PC-3 (cell line): ENCODE data around the gene KCNQ1. TPM values are rescaled to one million over a fixed set of nuclear protein-coding genes. Genes with fewer than 3 reads are reported as not detected.

ENCODE experiments used
- ATAC-seq: fragments of 200-7000 bp; cut with Tn5 transposase; 2 replicates; pipeline ENCODE4 v1.9.1; 2020; ENCODE audit warnings: mild to moderate bottlenecking, moderate library complexity
- BruUV-seq: library from RNA; stranded (reverse); fragments of 400-500 nt; replicated peaks from 2 replicates; lab custom pipeline; 2021; lab: Mats Ljungman, UMichigan
- CTCF ChIA-PET: fragments of 300-600 bp; sonication (Branson Sonifier 250); formaldehyde crosslinking; loops from one replicate; lab custom pipeline; 2022; ENCODE audit warnings: antibody characterized with exemption; lab: Charles Lee
- POLR2A ChIA-PET: fragments of 300-600 bp; sonication (Branson Sonifier 250); formaldehyde crosslinking; loops from one replicate; lab custom pipeline; 2022; ENCODE audit warnings: antibody characterized with exemption; ENCODE audit not compliant: unreplicated experiment; lab: Charles Lee
- DNase-seq: peaks from one replicate; pipeline ENCODE4 v3.0.0-alpha.2; 2015
- H2AFZ ChIP-seq: fragments of 300-600 bp; sonication (generic); 2 replicates; pipeline ENCODE4 v1.6.0; 2016; ENCODE audit warnings: antibody characterized with exemption, low read length
- H3F3A ChIP-seq: fragments of 300-600 bp; sonication (generic); one replicate; pipeline ENCODE4 v1.6.0; 2017; ENCODE audit warnings: antibody characterized with exemption, low read length, control low read depth, mild to moderate bottlenecking; ENCODE audit not compliant: unreplicated experiment
- H3K27ac ChIP-seq: fragments of 300-600 bp; sonication (generic); 2 replicates; pipeline ENCODE4 v1.5.1; 2016; ENCODE audit warnings: mild to moderate bottlenecking, low read length
- H3K27me3 ChIP-seq: fragments of 300-600 bp; sonication (generic); 2 replicates; pipeline ENCODE4 v1.6.1; 2016; ENCODE audit warnings: low read length, mixed read lengths
- H3K36me3 ChIP-seq: fragments of 300-600 bp; sonication (generic); 2 replicates; pipeline ENCODE4 v1.6.1; 2016; ENCODE audit warnings: low read depth, mixed run types, low read length, mixed read lengths
- H3K4me1 ChIP-seq: fragments of 300-600 bp; sonication (generic); 2 replicates; pipeline ENCODE4 v1.5.1; 2016; ENCODE audit warnings: low read length; ENCODE audit not compliant: insufficient read depth
- H3K4me2 ChIP-seq: fragments of 300-600 bp; sonication (generic); 2 replicates; pipeline ENCODE4 v1.6.0; 2016; ENCODE audit warnings: low read length
- H3K4me3 ChIP-seq: fragments of 300-600 bp; sonication (generic); 2 replicates; pipeline ENCODE4 v1.5.1; 2016; ENCODE audit warnings: mild to moderate bottlenecking, low read length, mixed read lengths
- H3K79me2 ChIP-seq: fragments of 300-600 bp; sonication (generic); 2 replicates; pipeline ENCODE4 v1.6.1; 2017; ENCODE audit warnings: low read length, mixed read lengths
- H3K9ac ChIP-seq: fragments of 300-600 bp; sonication (generic); 2 replicates; pipeline ENCODE4 v1.6.0; 2016; ENCODE audit warnings: mild to moderate bottlenecking, low read length
- H3K9me2 ChIP-seq: fragments of 300-600 bp; sonication (generic); replicated peaks from 2 replicates; pipeline ENCODE4 v1.6.1; 2016; ENCODE audit warnings: mixed run types, low read length, mixed read lengths
- H3K9me3 ChIP-seq: fragments of 300-600 bp; sonication (generic); 2 replicates; pipeline ENCODE4 v1.6.1; 2016; ENCODE audit warnings: low read length, mixed read lengths
- H4K20me1 ChIP-seq: fragments of 300-600 bp; sonication (generic); 2 replicates; pipeline ENCODE4 v1.6.1; 2016; ENCODE audit warnings: low read length, mixed read lengths
- EZH2 ChIP-seq: fragments of 300-600 bp; sonication (generic); IDR thresholded peaks from one replicate; pipeline ENCODE4 v1.6.1; 2017; ENCODE audit warnings: antibody characterized with exemption, mild to moderate bottlenecking, low read length; ENCODE audit not compliant: unreplicated experiment
- EZH2phosphoT487 ChIP-seq: fragments of 300-600 bp; sonication (generic); IDR thresholded peaks from 2 replicates; pipeline ENCODE4 v1.6.1; 2018; ENCODE audit warnings: mild to moderate bottlenecking, antibody characterized with exemption, low read length, borderline replicate concordance
- intact Hi-C: fragments of 100-400 bp; cut with micrococcal nuclease; formaldehyde crosslinking; loops from 2 replicates; pipeline ENCODE4 v1.9.0; 2023
- total RNA-seq: library from RNA; depleted of rRNA; stranded (reverse); fragments of >200 nt; gene quantifications from 2 replicates; pipeline ENCODE4 v1.2.3, GENCODE V29; 2014
- TF ChIP-seq, protein P1 (sequence below): fragments of 300-600 bp; sonication (generic); conservative IDR thresholded peaks from 2 replicates; pipeline ENCODE4 v1.5.1; 2017; ENCODE audit warnings: antibody characterized with exemption, low read depth, mild to moderate bottlenecking, low read length

The KCNQ1 gene
- total RNA-seq, 1 experiment from 2014 or later, result 0.40 TPM

DNA sequence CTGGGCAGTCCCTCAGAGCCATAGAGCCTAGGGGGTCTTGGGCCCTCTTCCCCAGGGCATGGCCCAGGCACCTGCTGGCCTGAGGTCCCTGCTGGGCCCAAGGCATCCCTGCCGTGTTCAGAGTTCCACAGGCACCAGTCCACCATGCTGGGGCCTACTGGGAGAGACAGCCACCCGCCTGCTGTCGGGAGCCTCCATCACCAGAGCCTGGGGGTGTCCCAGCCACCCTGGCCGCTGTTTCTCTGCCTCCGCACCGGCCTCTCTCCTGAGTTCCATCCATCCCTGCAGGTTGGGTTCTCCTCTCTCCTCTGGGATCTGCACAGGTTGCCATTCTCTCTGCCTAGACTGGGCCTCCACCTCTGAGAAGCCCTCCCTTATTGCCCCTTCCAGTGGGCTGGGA lies 68.6 kb downstream of the KCNQ1 start:
- ChIA-PET POLR2A (no interaction called here), CTCF (no interaction called here)
- no peak overlapping the region for H3K27ac ChIP-seq
- no peak overlapping the region for H2AFZ ChIP-seq
- ATAC-seq, result no peak
- no peak for DNase-seq
- no peak overlapping the region for H3K4me2 ChIP-seq
- intact Hi-C loops, result no loop called here
- no peaks in the 10 kb centered on the region for H4K20me1 ChIP-seq
- no peak overlapping the region for H3K9ac ChIP-seq
- H3F3A ChIP-seq, result no peaks in the 10 kb centered on the region
- no peak for TF ChIP-seq EZH2
- TF ChIP-seq, protein P1, sequence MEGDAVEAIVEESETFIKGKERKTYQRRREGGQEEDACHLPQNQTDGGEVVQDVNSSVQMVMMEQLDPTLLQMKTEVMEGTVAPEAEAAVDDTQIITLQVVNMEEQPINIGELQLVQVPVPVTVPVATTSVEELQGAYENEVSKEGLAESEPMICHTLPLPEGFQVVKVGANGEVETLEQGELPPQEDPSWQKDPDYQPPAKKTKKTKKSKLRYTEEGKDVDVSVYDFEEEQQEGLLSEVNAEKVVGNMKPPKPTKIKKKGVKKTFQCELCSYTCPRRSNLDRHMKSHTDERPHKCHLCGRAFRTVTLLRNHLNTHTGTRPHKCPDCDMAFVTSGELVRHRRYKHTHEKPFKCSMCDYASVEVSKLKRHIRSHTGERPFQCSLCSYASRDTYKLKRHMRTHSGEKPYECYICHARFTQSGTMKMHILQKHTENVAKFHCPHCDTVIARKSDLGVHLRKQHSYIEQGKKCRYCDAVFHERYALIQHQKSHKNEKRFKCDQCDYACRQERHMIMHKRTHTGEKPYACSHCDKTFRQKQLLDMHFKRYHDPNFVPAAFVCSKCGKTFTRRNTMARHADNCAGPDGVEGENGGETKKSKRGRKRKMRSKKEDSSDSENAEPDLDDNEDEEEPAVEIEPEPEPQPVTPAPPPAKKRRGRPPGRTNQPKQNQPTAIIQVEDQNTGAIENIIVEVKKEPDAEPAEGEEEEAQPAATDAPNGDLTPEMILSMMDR, result no peak
- no peak for TF ChIP-seq EZH2phosphoT487
- no TSS peak for BruUV-seq
- H3K4me3 ChIP-seq, result no peak overlapping the region
- no peaks in the 10 kb centered on the region for H3K27me3 ChIP-seq
- no peaks in the 10 kb centered on the region for H3K36me3 ChIP-seq
- no peaks in the 10 kb centered on the region for H3K9me2 ChIP-seq
- H3K9me3 ChIP-seq, result no peaks in the 10 kb centered on the region
- H3K79me2 ChIP-seq, result no peaks in the 10 kb centered on the region
- H3K4me1 ChIP-seq, result no peaks in the 10 kb centered on the region

DNA sequence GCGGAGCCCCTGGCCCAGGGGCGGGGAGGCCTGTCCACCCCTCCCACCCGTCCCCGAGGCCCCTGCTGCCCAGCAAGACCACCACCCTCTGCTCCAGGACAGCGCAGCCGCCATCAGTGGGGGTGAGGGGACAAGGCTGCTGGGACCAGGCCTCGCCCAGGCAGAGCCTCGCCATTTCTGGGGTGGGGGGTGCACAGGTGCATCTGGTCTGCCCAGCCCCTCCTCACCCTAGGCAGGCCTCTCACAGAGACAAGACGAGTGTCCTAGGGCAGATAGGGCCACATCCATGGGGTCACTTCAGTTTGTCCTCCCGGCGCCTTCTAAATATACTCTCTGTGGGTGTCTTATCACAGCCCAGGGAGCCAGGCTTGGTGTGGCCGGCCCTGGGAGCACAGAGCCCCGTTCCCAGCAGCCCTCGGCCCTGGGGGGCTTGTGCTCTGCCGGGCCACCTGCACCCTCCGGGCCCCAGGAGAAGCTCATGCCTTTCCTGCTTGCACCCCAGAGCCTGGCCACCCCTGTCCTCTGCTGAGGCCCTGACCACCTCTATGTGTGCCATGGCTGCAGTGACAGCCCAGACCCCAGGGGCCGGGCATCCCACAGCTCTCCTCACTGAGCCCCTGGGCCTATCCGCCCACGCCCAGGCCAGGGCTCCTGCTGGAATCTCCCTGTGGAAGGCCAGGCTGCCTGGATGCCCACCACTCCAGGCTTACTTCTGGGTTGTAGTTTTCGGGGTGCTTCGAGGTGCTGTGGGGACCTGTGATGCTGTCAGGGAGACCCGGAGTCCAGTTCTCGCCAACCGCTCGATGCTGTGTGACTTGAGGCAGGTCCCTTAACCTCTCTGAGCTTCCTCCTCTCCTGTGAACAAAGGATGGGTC lies 70.8 kb downstream of the KCNQ1 start:
- Histone ChIP-seq H2AFZ (no peak overlapping the region), H3K9me2 (no peaks in the 10 kb centered on the region), H3K4me3 (no peak overlapping the region), H3K4me2 (no peak overlapping the region), H3K9ac (no peak overlapping the region), H3K79me2 (no peaks in the 10 kb centered on the region), H3K9me3 (no peaks in the 10 kb centered on the region), H3F3A (no peaks in the 10 kb centered on the region), H3K4me1 (no peaks in the 10 kb centered on the region), H3K27ac (no peak overlapping the region), H3K36me3 (no peaks in the 10 kb centered on the region), H3K27me3 (no peaks in the 10 kb centered on the region), H4K20me1 (no peaks in the 10 kb centered on the region)
- ChIA-PET POLR2A (no interaction called here), CTCF (no interaction called here)
- intact Hi-C loops, result no loop called here
- DNase-seq (no peak), ATAC-seq (no peak)
- no TSS peak for BruUV-seq
- TF ChIP-seq EZH2, result no peak
- TF ChIP-seq EZH2phosphoT487, result no peak
- TF ChIP-seq, protein P1, result no peak
